Measurements from ENCODE around the gene KCNQ2.

KCNQ2 gene

DNA sequence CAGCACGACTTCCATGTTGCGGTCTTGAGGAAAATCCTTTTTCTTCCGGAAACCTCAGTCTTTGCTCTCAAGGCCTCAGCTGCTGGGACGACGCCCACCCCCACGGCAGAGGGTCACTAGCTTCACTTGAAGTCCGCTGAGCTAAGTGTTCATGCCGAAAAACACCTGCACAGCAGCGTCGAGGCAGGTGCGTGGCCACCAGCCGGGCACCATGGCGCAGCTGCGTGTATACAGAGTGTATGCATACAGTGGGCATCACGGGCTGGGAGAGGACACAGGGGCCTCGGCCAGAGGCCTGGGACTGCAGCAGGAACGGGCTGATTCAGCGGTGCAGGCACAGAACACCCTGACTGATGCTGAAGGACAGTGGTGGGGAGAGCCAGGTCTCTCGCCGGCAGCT is 20.1 kb downstream of the KCNQ2 start:
- no peak for DNase-seq

DNA sequence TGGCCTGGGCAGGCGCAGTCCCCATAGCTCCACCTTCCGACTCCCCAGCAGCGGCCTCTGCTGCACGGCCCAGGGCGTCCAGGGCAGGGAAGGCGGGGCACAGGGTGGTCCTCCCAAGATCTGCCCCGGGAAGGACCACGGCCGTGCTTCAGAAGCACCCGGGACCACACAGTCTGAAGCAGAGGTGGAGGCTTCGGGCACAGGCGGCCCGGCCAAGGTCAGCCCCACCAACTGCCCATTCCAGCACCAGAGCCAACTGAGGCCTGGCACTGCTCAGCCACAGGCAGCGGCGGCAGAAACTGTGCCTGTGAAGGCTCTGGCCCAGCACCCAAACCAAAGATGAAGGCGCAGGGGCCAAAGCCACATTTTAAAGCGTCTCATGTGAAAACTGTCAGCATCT is 20.6 kb downstream of the KCNQ2 start:
- no peak for DNase-seq

DNA sequence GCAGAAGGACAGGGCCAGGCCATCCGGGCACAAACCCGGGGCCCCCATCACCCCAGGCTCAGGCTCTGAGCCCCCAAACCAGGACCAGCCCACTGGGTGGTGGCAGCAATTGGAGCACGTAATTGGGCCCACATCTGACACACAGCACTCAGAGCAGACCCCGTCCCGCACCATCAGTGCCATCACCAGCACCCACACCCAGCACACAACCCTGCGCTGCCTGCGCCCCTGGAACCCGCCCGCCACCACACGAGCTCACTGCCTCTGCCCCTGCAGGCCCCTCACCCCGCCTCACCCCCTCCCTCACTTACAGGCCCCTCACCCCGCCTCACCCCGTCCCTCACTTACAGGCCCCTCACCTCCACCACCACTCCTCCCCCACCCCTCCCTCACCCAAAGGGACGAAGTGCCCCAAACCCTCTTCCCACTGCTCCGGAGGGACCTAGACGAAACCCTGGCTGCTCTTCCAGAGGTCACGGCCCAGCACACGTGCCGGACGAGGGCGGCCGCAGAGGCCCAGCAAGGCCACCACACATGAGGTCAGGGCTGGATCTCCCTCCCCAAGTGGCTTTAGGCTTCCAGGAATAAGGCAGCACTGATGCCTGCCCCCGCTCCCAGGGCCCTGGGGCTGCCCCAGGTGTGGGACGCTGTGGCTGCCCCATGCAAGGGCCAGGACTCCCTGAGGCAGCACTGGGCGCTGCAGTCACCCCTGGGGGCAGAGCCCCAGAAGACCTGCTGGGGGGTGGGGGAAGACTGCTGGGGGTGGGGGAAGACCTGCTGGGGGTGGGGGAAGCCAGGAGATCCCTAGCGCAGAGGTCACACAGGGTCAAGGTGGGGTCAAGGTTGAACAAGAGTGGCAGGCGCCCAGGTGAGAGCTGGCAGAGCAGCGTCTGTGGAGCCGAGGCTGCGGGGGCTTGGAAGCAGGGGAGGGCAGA is 22.4 kb downstream of the KCNQ2 start:
- DNase-seq, result no peak

DNA sequence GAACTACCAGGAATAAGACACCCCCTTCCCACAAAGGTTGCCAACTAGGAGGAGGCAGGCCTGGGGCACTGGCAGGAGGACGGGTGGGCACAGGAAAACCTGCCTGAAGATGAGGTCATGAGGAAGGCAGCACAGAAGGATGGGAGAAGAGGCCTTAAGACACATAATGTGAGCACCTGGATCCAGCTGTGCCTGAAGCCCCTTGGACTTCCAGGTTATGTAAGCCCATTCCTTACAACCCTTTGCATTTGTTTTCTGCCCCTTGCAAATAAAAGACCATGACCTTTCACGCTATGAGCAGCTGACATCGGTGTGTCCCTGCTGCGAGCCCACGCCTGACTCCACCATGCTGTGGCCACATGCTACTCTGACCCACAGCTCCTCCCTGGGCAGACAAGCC is 23.4 kb downstream of the KCNQ2 start:
- DNase-seq, result no peak

DNA sequence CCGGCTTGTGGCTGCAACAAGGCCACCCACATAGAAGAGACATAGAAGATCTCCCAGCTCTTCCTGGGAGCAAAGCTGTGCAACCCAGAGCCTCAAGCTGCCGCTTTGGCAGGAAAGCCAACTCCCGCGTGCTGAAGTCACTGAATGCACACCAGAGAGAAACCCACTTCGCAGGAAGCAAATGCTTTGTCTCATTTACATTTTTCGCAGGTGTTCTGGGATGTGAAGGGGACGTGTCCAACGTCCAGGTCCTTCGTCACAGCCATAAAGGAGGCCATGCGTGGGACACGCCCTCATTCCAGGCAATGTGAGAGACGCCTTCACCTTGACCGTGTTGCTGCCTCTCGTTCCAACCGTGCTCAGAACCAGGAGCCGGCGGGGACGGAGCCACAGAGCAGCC is 24.4 kb downstream of the KCNQ2 start:
- no peak for DNase-seq

DNA sequence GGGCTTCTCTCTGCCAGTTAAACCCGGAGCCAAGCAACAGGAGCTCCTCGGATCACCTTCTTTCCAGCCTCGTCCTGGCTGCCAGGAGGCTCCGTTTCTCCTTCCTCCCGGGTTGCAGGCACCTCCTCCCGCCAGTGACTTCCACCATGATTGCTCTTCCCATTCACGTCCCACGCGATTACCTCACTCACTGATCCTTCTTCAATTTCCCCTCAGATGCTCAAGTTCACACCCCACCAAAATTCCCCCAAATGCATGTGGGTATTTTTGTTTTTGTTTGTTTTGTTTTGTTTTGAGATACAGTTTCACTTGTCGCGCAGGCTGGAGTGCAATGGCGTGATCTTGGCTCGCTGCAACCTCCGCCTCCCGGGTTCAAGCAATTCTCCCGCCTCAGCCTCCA is 25.1 kb downstream of the KCNQ2 start:
- no peak for DNase-seq

DNA sequence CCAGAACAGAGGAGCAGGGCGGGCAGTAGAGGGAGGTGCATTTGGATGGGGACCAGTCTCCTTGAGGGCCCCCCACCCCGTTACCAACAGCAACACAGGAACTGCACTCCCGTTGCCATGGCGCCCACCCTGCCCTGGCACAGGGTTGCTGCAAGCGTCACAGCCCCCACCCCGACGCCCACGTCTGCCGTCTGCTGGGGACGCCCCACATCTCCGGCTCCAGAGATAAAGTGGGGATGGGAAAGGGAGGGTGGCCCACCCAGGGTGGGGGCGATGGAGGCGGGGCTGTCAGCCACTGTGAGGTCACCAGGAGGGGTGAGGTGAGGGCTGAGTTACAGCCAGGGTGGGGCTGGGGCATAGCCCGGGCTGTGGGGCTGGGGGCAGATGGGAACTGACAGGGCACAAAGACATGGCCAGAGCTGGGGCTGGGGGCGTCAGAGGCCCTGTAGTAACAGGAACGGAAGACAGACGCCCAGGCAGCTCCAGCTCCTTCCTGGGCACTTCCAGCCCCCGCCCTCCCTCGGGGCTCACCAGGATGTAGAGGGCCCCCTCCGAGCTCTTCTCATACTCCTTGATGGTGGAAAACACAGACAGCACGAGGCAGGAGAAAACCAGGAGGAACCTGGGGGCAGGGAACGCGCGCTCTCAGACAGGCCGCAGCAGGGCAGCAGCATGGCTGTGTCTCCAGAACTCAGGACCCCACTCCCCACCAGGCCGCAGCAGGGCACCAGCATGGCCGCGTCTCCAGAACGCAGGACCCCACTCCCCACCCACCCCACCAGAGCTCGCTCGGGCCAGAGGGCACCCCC is 26.0 kb downstream of the KCNQ2 start:
- DNase-seq, result no peak

DNA sequence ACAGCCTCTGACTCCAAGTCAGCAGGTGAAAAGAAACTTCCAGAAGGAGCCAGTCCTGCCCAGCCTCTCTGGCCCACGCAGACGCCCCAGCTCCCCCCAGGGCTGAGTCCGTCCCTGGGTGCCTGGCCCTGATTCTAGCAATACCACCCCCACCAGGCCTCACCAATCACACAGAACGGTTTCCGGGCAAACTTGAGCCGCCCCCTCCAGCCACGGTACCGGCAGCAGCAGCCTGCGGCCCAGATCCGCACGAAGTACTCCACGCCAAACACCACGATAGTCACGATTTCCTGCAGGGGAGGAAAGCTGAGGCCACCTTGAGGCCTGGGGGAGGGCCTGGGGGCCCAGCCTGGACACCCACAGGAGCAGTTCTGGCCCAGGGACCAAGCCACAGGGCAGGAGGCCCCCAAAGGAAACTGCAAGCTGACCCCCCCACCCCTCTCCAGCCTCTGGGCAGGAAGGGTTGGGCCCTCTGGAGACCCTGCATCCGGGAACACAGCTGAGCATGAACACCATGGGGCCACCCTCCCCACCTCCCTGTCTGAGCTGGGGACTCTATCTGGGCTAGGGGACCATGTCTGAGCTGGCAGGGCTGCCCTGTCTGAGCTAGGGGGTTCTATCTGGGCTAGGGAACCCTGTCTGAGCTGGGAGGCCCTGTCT is 27.2 kb downstream of the KCNQ2 start:
- DNase-seq, result no peak

DNA sequence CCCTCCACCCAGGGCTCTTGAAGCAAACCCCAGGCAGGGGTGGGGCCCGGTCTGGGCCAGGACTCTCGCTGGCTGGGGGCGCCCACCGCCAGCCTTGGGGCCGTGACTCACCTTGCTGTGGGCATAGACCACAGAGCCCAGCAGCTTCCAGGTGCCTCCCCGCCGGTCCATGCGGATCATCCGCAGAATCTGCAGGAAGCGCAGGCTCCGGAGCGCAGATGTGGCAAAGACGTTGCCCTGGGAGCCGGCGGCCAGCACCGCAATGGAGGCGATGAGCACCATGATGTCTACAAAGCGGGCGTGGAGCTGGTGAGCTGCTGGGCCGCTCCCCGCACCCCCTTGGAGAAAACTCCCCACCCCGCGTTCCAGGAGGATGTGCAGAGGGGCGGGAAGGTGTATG is 27.9 kb downstream of the KCNQ2 start:
- DNase-seq, result no peak

DNA sequence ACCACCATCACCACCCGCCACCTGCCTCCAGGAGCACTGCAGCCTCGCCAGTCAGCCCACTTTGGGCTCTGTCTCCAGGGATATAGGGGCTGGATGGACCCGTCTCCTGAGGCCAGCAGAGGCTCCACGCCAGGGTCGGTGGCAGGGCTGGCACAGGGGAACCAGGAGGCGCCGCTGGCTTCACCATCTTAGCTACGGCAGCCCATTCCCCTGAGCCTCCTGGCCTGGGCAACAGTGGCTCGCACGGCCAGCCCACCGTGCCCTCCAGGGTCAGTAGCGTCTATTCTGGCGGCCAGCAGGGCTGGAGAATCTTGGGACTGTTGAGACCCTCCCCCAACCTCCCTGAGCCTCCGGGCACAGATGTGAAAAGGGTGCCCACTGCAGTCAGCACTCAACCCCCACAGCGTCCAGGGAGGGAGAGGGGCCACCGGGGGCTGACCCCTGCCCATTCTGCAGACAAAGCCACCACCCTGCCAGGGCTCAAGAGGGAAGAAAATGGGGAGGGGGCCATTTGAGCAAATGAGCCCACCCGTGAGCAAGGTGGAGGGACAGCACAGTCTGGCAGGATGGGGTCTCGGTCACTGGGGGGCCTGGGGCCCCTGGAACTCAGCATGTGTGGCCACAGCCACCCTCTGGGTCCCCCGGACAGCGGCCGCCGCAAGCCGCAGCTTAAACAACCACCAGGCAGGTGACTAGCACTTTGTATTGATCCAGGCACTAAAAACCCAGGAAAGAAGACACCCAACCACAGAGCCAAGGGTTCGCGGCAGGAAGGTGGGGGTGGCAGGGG is 28.7 kb downstream of the KCNQ2 start:
- DNase-seq, result no peak

DNA sequence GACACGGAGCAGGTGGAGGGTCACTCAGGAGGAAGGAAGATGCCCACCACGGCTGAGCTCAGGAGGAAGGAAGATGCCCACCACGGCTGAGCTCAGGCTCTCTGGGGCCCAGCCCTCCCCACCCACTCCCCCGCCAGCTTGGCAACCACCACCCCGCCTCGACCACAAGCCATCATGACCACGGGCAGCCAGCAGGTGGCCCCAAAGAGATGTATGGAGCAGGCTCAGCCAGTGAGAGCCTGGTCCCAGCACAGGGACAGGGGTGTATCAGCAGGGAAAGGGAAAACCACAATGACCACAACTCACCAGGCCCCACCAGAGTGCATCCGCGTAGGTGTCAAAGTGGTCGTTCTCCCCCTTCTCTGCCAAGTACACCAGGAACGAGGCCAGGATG is 30.4 kb downstream of the KCNQ2 start:
- no peak for DNase-seq

DNA sequence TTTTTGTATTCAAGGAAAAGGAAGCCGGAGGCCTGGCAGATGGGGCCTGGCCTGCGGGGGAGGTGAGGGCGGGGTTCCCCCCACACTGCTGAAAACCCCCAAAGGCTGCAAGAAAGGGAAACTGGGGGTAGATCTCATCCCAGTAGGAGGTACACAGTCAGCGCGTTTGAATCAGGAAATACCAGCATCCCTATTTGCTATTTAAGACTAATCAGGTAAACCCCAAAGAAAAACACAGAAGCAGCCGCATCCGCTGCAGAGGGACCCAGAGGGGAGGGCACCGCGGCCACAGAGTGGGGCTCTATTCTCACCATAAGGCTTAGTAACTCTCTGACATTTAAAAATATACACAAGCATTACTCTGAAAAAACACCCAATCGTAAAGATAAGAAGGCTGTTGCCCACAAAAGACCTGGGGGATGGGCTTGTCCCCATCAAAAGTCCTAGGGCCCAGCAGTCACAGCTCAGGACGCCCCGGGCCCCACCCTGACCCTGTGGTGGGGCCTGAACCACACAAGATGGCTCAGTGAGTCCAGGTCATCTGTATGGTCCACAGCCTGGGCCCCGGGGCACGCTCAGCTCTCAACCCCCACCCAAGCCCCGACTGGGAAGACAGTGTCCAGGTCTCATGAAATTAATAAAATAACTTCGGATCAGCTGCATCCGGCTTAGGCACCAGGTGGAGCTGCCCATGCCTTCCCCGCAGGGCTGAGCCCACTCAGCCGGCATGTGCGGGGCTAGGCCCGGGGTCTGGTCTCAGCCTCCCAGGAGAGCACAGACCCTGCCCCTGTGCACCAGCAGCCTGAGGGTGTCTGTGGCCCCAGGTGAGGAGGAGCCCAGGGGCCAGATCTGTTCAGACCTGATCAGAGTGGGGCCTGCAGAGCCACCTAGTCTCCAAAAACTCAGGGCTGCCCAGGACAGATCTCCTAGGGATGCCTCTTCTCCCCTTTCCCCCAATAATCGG is 31.0 kb downstream of the KCNQ2 start:
- no peak for DNase-seq

DNA sequence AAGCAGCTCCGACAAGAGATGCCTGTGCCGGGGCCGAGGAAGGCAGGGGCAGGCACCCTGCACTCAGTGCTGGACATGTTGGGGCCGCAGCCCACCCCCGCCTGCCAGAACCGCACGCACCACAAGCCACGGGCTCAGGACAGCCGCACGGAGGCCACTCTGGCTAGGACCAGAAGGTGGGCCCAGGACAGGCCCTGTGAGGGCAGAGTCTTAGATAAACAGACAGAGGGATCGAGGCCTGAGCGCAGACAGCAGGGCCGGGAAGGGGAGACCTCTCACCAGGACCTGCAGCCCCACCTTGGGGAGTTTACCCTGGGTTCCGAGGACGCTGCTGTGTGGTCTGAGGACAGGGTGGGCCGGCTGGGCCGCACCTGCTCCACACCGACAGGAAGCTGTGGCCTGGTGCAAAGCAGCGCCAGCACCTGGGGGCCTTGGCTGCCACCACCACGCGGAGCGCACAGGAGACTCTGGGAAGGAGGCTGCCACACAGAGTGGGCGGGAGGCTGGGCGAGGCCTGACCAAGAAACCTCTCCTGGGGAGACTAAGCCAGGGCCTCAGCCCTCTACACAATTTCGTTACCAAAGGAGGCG is 32.0 kb downstream of the KCNQ2 start:
- DNase-seq, result no peak

DNA sequence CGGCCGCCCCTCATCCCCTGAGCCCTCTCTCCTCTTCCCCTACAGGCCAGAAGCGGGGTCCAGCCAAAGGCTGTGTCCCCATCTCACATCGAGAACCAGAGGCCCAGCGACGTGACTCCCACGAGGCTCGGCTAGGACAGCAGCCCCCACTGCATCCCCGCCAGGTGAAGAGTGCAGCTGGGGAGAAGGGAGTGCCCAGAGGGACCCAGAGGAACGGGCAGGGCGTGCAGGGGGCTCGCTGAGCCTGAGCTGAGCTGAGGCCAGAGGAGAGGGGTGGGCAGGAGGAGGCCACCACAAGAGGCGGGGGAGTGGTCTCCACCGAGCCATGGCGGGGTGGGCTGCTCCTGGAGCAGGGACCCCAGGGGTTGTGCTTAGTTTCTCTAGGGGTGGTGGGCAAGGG is 32.6 kb downstream of the KCNQ2 start:
- DNase-seq, result no peak

DNA sequence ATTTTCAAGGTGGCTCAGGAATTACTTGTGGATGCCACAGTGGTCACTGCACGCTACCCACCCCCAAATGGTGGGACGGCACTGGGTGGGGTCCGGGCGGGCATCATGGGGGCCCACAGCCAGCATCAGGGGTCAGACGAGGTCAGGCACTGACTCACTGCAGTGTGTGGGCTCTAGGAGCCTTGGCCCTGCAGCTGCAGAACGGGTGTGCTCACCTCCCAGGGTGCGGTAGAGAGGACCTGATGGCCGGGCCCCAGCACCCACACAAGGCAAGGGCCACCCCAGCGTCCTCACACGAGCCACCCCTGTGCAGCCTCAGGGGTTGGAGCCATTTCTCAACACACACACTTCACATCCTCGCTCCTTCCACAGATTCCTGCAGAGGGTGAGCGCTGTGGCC is 34.3 kb downstream of the KCNQ2 start:
- no peak for DNase-seq

DNA sequence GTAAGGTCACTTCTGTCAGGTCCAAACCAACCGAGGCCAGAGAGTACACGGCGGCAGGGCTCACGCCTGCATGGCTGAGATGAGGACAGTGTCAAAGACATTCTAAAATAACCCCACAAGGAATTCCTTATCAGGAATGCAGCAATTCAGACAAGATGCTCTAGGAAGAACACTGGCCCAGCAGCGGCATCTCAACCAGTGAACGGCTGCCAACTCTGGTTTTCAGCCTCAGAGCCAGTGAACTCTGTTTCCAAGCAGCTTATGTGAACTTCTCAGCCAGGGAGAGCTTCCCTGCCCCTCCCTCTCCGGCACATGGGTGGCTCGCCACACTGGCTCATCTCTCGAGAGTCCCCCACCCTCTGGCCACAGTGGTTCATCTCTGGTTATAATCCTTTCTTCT is 36.9 kb downstream of the KCNQ2 start:
- DNase-seq, result no peak

DNA sequence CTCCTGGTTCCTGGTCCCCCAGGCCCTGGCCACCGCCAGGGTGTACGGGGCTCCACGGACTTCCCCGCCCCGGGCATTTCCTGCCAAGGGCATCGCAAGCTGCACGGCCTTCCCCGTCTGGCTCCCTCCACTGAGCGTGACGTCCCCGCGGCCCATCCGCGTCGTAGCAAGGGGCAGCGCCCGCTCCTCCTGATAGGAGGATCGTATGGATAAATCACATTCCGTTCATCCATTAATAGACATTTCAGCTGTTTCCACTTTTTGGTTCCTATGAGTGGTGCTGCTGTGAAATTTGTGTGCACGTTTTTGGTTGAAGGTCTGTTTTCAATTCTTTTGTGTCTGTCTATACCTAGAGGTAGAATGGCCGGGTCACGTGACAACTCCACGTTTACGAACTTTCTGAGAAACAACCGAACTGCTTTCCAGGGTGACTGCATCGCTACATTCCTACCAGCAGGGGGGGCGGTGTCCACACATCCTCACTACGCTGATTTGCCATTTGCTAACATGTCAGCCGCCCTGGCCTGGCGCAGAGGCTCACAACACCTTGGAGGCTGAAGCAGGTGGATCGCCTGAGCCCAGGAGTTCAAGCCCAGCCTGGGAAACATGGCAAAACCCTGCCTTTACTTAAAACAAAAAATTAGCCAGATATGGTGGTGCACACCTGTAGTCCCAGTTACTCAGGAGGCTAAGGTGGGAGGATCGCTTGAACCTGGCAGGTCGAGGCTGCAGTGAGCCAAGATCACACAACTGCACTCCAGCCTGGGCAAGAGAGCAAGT is 37.7 kb downstream of the KCNQ2 start:
- DNase-seq, result no peak

DNA sequence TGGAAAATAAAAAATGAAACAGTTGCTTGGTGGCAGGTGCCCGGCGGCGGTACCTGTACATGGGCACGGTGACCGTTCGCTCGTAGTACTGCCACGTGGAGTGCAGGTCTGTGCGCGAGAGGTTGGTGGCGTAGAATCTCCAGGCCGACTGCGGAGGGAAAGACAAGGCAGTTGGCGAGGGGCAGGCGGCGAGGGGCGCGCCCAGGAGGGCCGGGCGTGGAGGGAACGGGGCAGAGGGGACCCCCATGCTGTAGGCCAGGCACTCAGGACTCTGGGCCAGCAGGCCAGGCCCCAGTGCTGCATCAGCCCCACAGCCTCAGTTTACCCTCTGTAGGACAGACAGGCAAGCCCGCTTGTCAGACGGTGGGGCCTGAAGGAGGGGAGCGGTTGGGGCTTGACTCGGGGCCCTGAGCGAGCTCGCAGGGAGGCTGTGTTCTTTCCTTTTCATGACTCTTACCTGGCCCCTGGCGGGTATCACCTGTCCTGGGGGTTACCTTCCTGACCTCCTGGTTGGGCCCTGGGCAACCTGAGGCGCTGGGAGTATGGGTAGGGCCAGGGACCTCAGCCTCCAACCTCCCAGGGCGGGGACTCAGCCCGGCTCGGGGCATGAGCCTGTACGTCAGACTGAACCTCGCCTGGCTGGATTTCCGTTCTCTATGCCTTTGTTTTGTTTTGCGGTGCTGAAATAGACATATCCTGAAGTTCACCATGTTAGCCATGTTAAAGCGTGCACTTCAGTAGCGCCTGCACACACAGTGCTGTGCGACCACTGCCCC is 38.5 kb downstream of the KCNQ2 start:
- DNase-seq, result no peak

DNA sequence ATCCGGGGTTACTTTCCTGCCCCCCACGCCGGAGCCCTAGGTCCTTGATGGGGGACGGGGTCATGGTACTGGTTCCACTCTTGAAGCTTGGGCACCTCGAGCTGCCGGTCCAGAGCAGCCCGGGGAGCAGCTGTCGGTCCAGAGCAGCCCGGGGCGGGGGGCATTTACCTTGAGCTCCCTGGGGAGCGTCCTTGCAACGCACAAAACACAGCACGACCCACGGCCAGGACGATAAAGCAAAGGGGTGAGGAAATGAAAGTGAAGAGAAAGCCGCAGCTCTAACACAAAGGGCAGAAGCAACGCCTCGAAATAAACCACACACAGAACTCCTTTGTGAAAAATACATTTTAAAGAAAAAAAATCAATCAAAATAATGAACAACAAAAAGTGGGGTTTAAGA is 39.1 kb downstream of the KCNQ2 start:
- no peak for DNase-seq

All from GF-D8 (cell line).